ENCODE data around the gene REST. TPM values are rescaled to one million over a fixed set of nuclear protein-coding genes. Genes with fewer than 3 reads are reported as not detected.

REST gene
- total and polyA plus RNA-seq, 2 donors (not counting 3 experiments of a cell fraction or from before 2014, with no cell fraction given): 7.0 to 45.9 TPM

- Histone ChIP-seq H3K4me3 (replicated peaks in 1 of 3; ENCODE audit: insufficient read depth in 1 of 3, low read depth in 1 of 3, low read length in 3 of 3) (no peak overlapping the region), H3K9me3 (replicated peaks; ENCODE audit: control insufficient read depth, insufficient read depth, low read length) (no peaks in the 10 kb centered on the region), H3K27me3 (ENCODE audit: control insufficient read depth in 2 of 2, insufficient read depth in 2 of 2, low read length in 2 of 2) (peaks cover 10% of the 10 kb centered on the region in 2 experiments), H3K9ac (replicated peaks; ENCODE audit: extremely low read depth, insufficient read depth, low read length) (no peak overlapping the region), H3K4me2 (ENCODE audit: insufficient read depth, low read length) (no peak overlapping the region), H2AFZ (ENCODE audit: low read depth, low read length) (no peak overlapping the region), H4K20me1 (replicated peaks; ENCODE audit: control insufficient read depth, extremely low read depth, insufficient read depth, low read length) (no peaks in the 10 kb centered on the region), H3K36me3 (ENCODE audit: control insufficient read depth in 2 of 2, extremely low read depth in 1 of 2, insufficient read depth in 2 of 2, low read length in 2 of 2) (no peaks in the 10 kb centered on the region), H3K79me2 (ENCODE audit: control insufficient read depth, insufficient read depth, low read length) (no peaks in the 10 kb centered on the region), H3K9me1 (replicated peaks; ENCODE audit: control insufficient read depth, extremely low read depth, insufficient read depth, low read length) (no peaks in the 10 kb centered on the region), H3K27ac (ENCODE audit: insufficient read depth, low read depth, low read length) (no peak overlapping the region), H3K4me1 (ENCODE audit: control insufficient read depth, extremely low read depth, insufficient read depth, low read length) (no peaks in the 10 kb centered on the region)
- BruUV-seq (replicated peaks): no TSS peak
- TF ChIP-seq POLR2AphosphoS5 (IDR thresholded peaks at IDR 0.05; ENCODE audit: insufficient read depth, low read depth, low read length) (no peak), MYC (IDR thresholded peaks at IDR 0.05; ENCODE audit: low read depth, low read length) (no peak), FOS (IDR thresholded peaks at IDR 0.05; ENCODE audit: borderline replicate concordance, insufficient read depth, low read length) (no peak), POLR2A (IDR thresholded peaks at IDR 0.05; ENCODE audit: low read depth, low read length) (no peak), EZH2 (IDR thresholded peaks at IDR 0.05; ENCODE audit: borderline replicate concordance, low read depth, low read length, severe bottlenecking) (no peak), CTCF (IDR thresholded peaks at IDR 0.05; ENCODE audit: extremely low read depth in 1 of 2, insufficient read depth in 1 of 2, low read depth in 1 of 2, low read length in 2 of 2) (no peak), MAX (IDR thresholded peaks at IDR 0.05; ENCODE audit: insufficient read depth, insufficient read length) (no peak), JUN (IDR thresholded peaks at IDR 0.05; ENCODE audit: borderline replicate concordance, insufficient read depth, insufficient read length, low read depth) (no peak), GATA2 (IDR thresholded peaks at IDR 0.05; ENCODE audit: insufficient read depth, insufficient read length, low read depth, low read length) (no peak)
- POLR2A ChIA-PET: no interaction called here
- no peak for FAIRE-seq
- intact Hi-C loops (cut with micrococcal nuclease): no loop called here
- dilution Hi-C loops (cut with MboI; ENCODE audit: extremely low pct_ligation_motif_present, low sequenced_read_pairs): no loop called here
- CTCF ChIA-PET: interaction anchor here (1.1 to 1.5 kb wide), 3 partner anchors 10 to 23 kb away, joined by 4 read pairs; no protein-coding TSS in a partner anchor
- DNase-seq (ENCODE audit: low read depth, low spot score): no peak
These were observed 47.9 kb upstream of the REST start for GRCh38 chr4:56859841-56860240.

Data from endothelial cell of umbilical vein (primary cell).